Measurements from ENCODE around the gene DPYSL4. TPM values are rescaled to one million over a fixed set of nuclear protein-coding genes. Genes with fewer than 3 reads are reported as not detected.
A peak's percentile ranks its signal among the peaks of the same experiment; 100 is the strongest.

Gene DPYSL4
- total RNA-seq, 2 donors from 2014 or later, result 6.5 to 19.2 TPM

GRCh38 chr10:132184816-132185593 is 1.7 kb upstream of the DPYSL4 start:
- Mint-ChIP-seq H3K27me3 (peaks cover 38 to 43% of the 10 kb centered on the region in 2 donors), H3K4me1 (ENCODE audit: low read depth in 2 of 2) (peaks cover 0 to 6% of the 10 kb centered on the region in 2 donors), H3K27ac (no peak overlapping the region), H3K36me3 (no peaks in the 10 kb centered on the region), H3K4me3 (peak overlapping the region; percentile 32), H3K9me3 (no peaks in the 10 kb centered on the region)
- ATAC-seq (no peak), DNase-seq (ENCODE audit: low spot score) (no peak)

- Mint-ChIP-seq H3K36me3 (no peaks in the 10 kb centered on the region), H3K4me1 (ENCODE audit: low read depth in 2 of 2) (peaks cover 0 to 6% of the 10 kb centered on the region in 2 donors), H3K9me3 (no peaks in the 10 kb centered on the region), H3K27ac (no peak overlapping the region), H3K27me3 (peaks cover 38 to 43% of the 10 kb centered on the region in 2 donors), H3K4me3 (no peak overlapping the region)
- peak; percentile 64 to 78 for ATAC-seq
- no peak for DNase-seq (ENCODE audit: low spot score)
These were observed 904 bp upstream of the DPYSL4 start for GRCh38 chr10:132185601-132186487.

DNA sequence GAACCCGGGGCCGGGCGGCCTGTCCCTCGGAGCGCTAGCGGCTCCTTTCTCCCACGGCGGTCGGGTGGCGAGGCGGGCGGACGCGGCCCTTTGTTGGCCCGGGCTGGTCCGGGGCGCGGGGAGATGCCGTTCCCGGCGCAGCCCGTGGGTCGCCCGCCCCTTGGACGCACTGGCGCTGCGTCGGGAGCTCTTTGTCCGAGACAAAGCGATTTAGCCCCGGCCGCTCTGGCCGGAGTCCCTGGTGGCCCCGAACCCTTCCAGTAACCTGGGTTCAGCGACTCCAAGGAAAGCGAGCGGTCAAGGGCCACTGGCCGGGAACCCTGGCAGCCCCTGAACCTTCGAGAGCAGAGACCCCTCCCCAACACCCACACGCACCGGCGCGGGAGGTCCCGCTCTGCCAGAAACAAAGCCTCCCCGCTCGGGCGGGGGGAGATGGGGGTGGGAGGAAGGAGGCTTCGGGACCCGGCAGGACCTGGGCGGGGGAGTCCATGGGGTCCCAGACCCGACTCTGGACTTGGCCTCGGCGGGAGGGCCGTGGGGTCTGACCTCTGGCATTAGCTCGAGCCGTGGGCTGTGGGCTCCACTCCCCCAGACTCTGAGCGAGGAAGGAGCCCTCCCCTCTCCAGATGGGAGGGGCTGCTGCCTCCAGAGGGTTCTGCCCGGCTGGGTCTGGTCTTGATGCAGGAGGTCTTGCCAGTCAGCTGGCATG is 836 bp downstream of the DPYSL4 start:
- H3K27ac Mint-ChIP-seq, result no peak overlapping the region
- H3K4me3 Mint-ChIP-seq, result no peak overlapping the region

DNA sequence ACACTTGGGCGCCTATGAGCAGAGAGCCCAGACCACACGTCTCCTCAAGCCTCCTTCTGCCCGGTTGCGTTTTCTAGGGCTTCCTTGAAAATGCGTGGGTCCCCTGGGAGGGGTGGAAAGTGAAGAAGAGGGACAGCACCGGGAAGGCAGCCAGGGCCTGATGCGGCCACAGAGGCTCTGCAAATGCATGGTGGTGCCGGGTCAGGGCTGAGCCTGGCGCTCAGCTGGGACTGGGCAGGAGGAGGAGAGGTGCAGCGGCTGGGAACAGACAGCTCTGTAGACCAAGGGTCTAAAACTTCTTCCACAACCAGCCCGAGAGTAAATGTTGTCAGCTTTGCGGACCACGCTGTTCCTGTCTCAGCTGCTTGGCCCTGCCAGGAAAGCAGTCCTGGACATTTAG is 1.6 kb downstream of the DPYSL4 start:
- peaks cover 0 to 6% of the 10 kb centered on the region in 2 donors for H3K4me1 Mint-ChIP-seq (ENCODE audit: low read depth in 2 of 2)
- no peak overlapping the region for H3K4me3 Mint-ChIP-seq
- ATAC-seq (no peak), DNase-seq (ENCODE audit: low spot score) (no peak)
- peaks cover 33% of the 10 kb centered on the region in 2 donors for H3K27me3 Mint-ChIP-seq
- H3K36me3 Mint-ChIP-seq, result no peaks in the 10 kb centered on the region
- no peak overlapping the region for H3K27ac Mint-ChIP-seq
- no peaks in the 10 kb centered on the region for H3K9me3 Mint-ChIP-seq

More for the DNA sequence above, 836 bp downstream of the DPYSL4 start:
- no peak for ATAC-seq
- DNase-seq (ENCODE audit: low spot score), result no peak
- Mint-ChIP-seq H3K36me3 (no peaks in the 10 kb centered on the region), H3K27me3 (peaks cover 38% of the 10 kb centered on the region in 2 donors), H3K4me1 (ENCODE audit: low read depth in 2 of 2) (peaks cover 0 to 6% of the 10 kb centered on the region in 2 donors), H3K9me3 (no peaks in the 10 kb centered on the region)

DNA sequence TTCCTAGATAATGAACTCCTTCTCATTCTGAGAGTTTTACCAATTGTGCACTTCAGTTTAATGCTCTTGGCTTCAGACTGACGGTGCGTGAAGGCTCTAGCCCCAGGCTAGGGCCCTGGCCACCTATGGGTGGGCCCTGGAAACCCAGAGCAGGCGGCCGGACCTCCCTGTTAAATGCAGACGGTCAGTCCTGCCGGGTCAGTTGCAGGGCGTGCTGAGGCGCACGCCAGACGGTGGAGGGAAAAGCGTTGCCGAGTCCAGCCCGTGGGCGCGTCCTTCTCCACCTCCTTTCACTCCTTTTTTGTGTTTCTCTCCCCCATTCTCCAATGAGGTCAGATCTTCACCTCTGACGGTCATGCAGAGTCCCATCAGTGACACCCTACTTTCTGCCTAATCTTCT is 2.3 kb downstream of the DPYSL4 start:
- peaks cover 0 to 6% of the 10 kb centered on the region in 2 donors for H3K4me1 Mint-ChIP-seq (ENCODE audit: low read depth in 2 of 2)
- H3K4me3 Mint-ChIP-seq, result no peak overlapping the region
- ATAC-seq, result no peak
- no peak overlapping the region for H3K27ac Mint-ChIP-seq
- H3K27me3 Mint-ChIP-seq, result peaks cover 26 to 27% of the 10 kb centered on the region in 2 donors
- no peaks in the 10 kb centered on the region for H3K36me3 Mint-ChIP-seq
- H3K9me3 Mint-ChIP-seq, result no peaks in the 10 kb centered on the region
- no peak for DNase-seq (ENCODE audit: low spot score)

DNA sequence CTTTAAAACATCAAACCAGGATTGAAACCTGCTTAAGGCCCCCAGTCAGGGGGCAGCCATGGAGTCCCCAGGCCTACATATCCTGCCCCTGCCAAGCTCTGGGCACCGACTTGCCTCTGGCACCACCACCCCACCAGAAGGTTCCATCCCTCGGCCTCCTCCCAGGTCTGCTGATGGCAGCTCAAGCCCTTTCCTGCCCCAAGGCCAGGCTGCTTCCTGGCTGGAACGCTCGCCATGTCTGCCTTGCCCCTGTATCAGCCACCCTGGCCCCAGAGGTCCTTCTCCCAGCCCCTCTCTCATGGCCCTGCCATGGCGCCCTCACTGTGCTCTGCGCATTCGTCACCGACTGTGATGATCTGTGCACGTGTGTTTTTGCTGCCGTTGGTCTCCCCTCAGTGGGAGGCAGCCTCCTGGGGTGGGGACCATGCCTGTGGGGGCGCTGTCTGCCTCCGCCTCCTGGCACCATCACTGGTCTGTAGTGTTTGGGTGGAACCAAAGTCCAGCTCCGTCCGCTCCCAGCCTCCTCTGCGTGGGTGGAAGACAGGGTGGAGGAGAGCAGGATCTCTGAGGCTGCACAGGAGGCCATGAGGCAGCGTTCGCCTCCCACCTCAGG is 3.2 kb downstream of the DPYSL4 start:
- no peak overlapping the region for H3K27ac Mint-ChIP-seq
- H3K4me3 Mint-ChIP-seq, result no peak overlapping the region
- ATAC-seq, result no peak
- peaks cover 0 to 3% of the 10 kb centered on the region in 2 donors for H3K4me1 Mint-ChIP-seq (ENCODE audit: low read depth in 2 of 2)
- H3K27me3 Mint-ChIP-seq, result peaks cover 19 to 23% of the 10 kb centered on the region in 2 donors
- no peaks in the 10 kb centered on the region for H3K9me3 Mint-ChIP-seq
- DNase-seq (ENCODE audit: low spot score), result peak; percentile 37
- no peaks in the 10 kb centered on the region for H3K36me3 Mint-ChIP-seq

DNA sequence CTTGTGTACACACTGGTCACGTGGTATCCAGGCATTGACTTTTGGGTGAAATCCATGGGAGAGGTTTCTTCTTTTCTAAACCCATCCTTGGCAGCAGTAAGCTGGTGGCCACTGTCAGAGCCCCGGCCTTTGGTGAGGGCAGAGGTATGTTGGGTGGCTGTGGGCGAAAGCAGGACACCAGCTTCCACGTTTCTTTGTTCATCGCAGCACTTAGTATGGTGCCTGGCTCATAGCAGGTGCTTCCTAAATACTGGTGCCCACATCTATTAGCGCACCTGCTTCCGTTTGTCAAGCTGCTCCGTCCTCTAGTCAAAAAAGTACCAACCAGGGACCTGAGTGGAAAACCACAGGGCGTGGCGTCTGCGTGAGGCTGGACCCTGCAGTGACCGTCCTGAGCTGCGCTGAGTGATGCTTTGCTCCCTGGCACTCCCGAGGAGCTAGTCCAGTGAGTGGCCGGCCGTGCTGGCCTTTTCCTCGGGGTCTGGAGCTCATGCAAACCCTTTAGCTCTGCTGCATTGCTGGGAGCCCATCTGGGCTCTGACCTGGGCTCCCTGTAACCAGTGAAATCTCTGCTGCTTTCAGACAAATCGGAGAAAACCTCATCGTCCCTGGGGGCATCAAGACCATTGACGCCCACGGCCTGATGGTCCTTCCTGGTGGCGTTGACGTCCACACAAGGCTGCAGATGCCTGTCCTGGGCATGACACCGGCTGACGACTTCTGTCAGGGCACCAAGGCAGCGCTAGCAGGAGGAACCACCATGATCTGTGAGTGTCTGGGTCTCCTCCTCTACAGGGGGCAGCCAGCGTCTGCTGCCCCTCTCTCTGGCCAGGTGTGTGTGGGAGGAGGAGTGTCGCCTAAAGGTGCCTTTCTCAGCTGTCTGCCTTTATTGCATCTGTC is 5.6 kb downstream of the DPYSL4 start:
- peak; percentile 42 for DNase-seq (ENCODE audit: low spot score)
- H3K36me3 Mint-ChIP-seq, result no peaks in the 10 kb centered on the region
- no peaks in the 10 kb centered on the region for H3K4me1 Mint-ChIP-seq (ENCODE audit: low read depth in 2 of 2)
- no peak for ATAC-seq
- H3K9me3 Mint-ChIP-seq, result no peaks in the 10 kb centered on the region
- no peak overlapping the region for H3K4me3 Mint-ChIP-seq
- no peak overlapping the region for H3K27ac Mint-ChIP-seq
- H3K27me3 Mint-ChIP-seq, result peaks cover 17 to 20% of the 10 kb centered on the region in 2 donors

DNA sequence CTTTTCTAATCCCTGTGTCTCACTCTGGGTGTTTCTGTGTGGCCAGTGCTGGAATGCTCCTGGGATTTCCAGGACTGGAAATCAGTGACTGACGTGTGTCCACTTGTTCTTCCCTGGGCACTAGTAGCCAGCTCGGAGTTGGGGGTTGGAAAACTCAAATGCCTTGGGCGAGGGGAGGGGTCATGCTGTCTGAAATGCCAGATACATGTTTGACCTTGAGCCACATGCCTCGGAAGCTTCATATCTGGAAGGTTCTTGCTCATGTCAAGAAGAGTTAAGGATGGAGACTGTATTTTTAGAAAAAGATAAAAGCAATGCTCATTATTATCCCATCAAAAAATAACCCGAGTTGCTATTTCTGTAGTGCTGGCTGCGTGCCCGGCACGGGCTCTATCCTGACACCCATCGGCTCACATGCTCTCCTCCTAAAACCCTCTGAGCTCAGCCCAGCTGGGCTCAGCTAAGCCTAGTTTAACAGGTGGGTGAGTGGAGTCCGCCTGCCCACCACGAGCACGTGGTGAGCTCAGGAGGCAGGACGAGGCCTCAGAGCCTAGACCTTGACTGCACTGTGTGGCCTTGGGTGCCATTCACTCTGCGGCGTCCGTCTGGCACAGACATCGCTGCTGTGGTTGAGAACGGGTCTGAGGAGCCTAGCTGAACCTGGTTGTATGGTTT is 6.4 kb downstream of the DPYSL4 start:
- no peak for ATAC-seq
- Mint-ChIP-seq H3K4me1 (ENCODE audit: low read depth in 2 of 2) (no peaks in the 10 kb centered on the region), H3K27ac (no peak overlapping the region), H3K27me3 (peaks cover 17% of the 10 kb centered on the region in 2 donors), H3K36me3 (no peaks in the 10 kb centered on the region), H3K9me3 (no peaks in the 10 kb centered on the region), H3K4me3 (no peak overlapping the region)
- peak; percentile 49 for DNase-seq (ENCODE audit: low spot score)

- peak in 1 of 2 donors; percentile 15 for ATAC-seq
- Mint-ChIP-seq H3K36me3 (no peaks in the 10 kb centered on the region), H3K9me3 (no peaks in the 10 kb centered on the region), H3K27ac (no peak overlapping the region), H3K27me3 (peaks cover 8 to 11% of the 10 kb centered on the region in 2 donors), H3K4me3 (no peak overlapping the region), H3K4me1 (ENCODE audit: low read depth in 2 of 2) (no peaks in the 10 kb centered on the region)
- DNase-seq (ENCODE audit: low spot score), result peak; percentile 1
These were observed 7.3 kb downstream of the DPYSL4 start for GRCh38 chr10:132193907-132194552.

DNA sequence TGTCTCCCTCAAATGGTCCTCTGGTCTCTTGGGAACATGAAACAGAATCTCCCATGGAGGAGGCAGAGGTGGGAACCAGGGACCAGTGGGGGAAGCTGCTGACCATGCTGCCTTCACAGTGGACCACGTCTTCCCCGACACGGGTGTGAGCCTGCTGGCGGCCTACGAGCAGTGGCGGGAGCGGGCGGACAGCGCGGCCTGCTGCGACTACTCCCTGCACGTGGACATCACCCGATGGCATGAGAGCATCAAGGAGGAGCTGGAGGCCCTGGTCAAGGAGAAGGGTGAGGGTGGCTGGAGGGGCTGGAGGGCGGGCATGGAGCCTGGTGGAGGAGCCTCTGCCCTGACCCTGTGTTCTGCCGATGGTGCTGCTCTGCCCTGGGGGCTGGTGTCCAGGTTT is 8.0 kb downstream of the DPYSL4 start:
- Mint-ChIP-seq H3K27ac (no peak overlapping the region), H3K27me3 (peaks cover 2 to 5% of the 10 kb centered on the region in 2 donors), H3K9me3 (no peaks in the 10 kb centered on the region), H3K4me1 (ENCODE audit: low read depth in 2 of 2) (no peaks in the 10 kb centered on the region), H3K36me3 (no peaks in the 10 kb centered on the region), H3K4me3 (no peak overlapping the region)
- DNase-seq (ENCODE audit: low spot score) (no peak), ATAC-seq (no peak)

- H3K4me1 Mint-ChIP-seq (ENCODE audit: low read depth in 2 of 2), result no peaks in the 10 kb centered on the region
- H3K9me3 Mint-ChIP-seq, result no peaks in the 10 kb centered on the region
- ATAC-seq, result no peak
- H3K27ac Mint-ChIP-seq, result no peak overlapping the region
- DNase-seq (ENCODE audit: low spot score), result peak; percentile 18
- no peaks in the 10 kb centered on the region for H3K36me3 Mint-ChIP-seq
- H3K27me3 Mint-ChIP-seq, result no peaks in the 10 kb centered on the region
- no peak overlapping the region for H3K4me3 Mint-ChIP-seq
These were observed 8.8 kb downstream of the DPYSL4 start for GRCh38 chr10:132195366-132196075.
